Lung microvascular endothelial cell (primary cell): ENCODE results near the gene TRAPPC8. TPM values are rescaled to one million over a fixed set of nuclear protein-coding genes. Genes with fewer than 3 reads are reported as not detected.

Experiments used
- DNase-seq, 2 donors: peaks; one replicate each; pipeline versions ENCODE4 v3.0.0 to v3.0.0-alpha.2; 2010; ENCODE audit warnings: low read depth in 2 of 2
- total RNA-seq: library from RNA; depleted of rRNA; stranded (reverse); fragments of >200 nt; gene quantifications from 2 replicates; pipeline ENCODE4 v1.2.1, GENCODE V29; 2014

The TRAPPC8 gene
- total RNA-seq, 1 donor from 2014 or later: 56.5 TPM

GRCh38 chr18:31798399-31798798, 144.5 kb downstream of the TRAPPC8 start:
- no peak for DNase-seq

DNA sequence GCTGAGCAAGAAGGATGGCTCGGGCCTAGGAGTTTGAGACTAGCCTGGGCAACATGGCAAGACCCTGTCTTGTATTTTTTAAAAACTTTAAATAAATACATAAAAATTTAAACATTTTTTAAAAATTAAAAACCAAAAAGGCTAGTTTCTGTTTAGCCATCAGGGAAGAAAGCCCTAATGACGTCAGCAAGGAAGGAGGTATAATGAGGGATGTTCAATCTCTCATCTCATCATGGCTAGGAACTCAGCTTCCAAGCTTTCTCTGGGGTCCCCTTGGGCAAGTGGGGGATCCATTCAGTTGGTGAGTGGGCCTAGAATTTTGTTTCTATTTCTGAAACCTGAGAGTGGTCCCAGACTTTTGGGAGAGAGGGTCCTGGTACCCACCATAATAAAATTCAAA, 147.2 kb downstream of the TRAPPC8 start:
- DNase-seq: no peak

DNA sequence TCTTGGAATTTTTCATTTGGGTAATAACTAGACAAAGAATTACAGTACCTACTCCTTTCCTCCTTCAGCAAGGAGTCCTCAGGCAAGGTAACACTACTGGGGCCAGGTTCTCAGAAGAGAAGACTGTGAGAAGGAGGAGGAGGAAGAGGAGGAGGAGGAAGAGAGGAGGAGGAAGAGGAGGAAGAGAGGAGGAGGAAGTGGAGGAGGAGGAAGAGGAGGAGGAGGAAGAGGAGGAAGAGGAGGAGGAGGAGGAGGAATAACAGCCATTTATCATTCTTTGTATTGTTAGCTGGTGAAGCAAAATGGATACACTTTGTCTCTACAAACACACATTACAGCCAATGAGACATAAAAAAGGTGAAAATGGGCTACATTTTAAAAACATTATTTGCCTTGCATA, 149.4 kb downstream of the TRAPPC8 start:
- no peak for DNase-seq

DNA sequence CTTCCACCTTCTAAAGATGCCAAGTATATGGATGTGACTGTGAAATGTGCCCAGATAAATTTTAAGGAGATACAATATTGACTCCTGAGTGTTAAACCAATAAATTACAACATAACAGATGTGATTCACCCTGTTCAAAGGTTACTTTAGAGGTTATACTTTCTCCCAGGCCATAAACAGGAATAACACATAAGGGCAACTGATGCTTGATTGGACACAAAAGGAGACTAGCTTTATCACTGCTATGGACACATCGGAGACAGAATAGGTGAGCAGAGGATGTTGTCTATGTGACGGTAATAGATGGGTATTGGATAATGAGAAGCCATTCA, 150.4 kb downstream of the TRAPPC8 start:
- DNase-seq: no peak

GRCh38 chr18:31791817-31792579, 150.9 kb downstream of the TRAPPC8 start:
- no peak for DNase-seq

DNA sequence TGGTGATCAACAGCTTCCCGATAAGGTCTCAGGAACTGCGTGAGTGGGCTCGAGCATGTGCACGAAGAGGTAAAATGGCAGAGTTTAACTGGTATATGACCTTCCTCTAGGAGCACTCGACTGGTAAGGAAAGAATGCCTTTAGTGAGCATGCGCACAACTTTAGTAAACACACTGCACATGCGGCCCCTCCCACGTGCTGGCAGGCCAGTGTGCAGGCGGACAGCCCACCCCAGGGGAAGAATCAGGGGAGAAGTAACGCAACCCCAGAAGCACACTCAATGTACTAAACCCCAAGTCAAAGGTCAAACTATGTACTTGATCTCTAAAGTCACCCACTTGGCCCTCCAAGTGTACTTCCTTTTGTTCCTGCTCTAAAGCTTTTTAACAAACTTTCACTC, 153.5 kb downstream of the TRAPPC8 start:
- no peak for DNase-seq

GRCh38 chr18:31783059-31783458, 159.9 kb downstream of the TRAPPC8 start:
- DNase-seq: no peak

Other genes starting within 250 kb of the TRAPPC8 start
- under 0.01 TPM in 1 of 2 replicates, not detected in the other for gene SLC25A52, start 182.2 kb downstream of the TRAPPC8 start, total RNA-seq
- gene RNF125, start 75.7 kb upstream of the TRAPPC8 start, total RNA-seq: 1.7 and 2.8 TPM in 2 replicates
- 26.4 and 28.0 TPM in 2 replicates for gene RNF138, start 148.7 kb upstream of the TRAPPC8 start, total RNA-seq
- gene MEP1B, start 246.9 kb upstream of the TRAPPC8 start, total RNA-seq: not detected in 2 replicates